NCI-H1048 (cell line): ENCODE data around the gene RNU5B-1.

Experiments used
- DNase-seq: peaks from one replicate; lab custom pipeline; 2025; lab: John Stamatoyannopoulos, UW

Gene RNU5B-1

GRCh38 chr15:65328506-65329287 is 24.2 kb downstream of the RNU5B-1 start:
- no peak for DNase-seq

- DNase-seq: no peak
Measured at GRCh38 chr15:65329288-65329983, 25.0 kb downstream of the RNU5B-1 start.

- no peak for DNase-seq
Measured at GRCh38 chr15:65329984-65330735, 25.7 kb downstream of the RNU5B-1 start.

GRCh38 chr15:65330934-65331645 is 26.6 kb downstream of the RNU5B-1 start:
- DNase-seq: no peak

- no peak for DNase-seq
Measured at GRCh38 chr15:65331811-65332210, 27.3 kb downstream of the RNU5B-1 start.

- no peak for DNase-seq
Measured at GRCh38 chr15:65332391-65333147, 28.1 kb downstream of the RNU5B-1 start.

GRCh38 chr15:65333148-65333820 is 28.8 kb downstream of the RNU5B-1 start:
- DNase-seq: no peak

- DNase-seq: no peak
Measured at GRCh38 chr15:65333856-65334255, 29.4 kb downstream of the RNU5B-1 start.

GRCh38 chr15:65334586-65335231 is 30.2 kb downstream of the RNU5B-1 start:
- no peak for DNase-seq

- DNase-seq: no peak
Measured at GRCh38 chr15:65335278-65336055, 31.0 kb downstream of the RNU5B-1 start.

- DNase-seq: peak; percentile 28
Measured at GRCh38 chr15:65336493-65337435, 32.3 kb downstream of the RNU5B-1 start.

GRCh38 chr15:65337436-65338070 is 33.1 kb downstream of the RNU5B-1 start:
- DNase-seq: no peak

GRCh38 chr15:65338366-65338765 is 33.9 kb downstream of the RNU5B-1 start:
- DNase-seq: no peak

GRCh38 chr15:65338823-65339222 is 34.3 kb downstream of the RNU5B-1 start:
- no peak for DNase-seq

- DNase-seq: no peak
Measured at GRCh38 chr15:65339416-65339815, 34.9 kb downstream of the RNU5B-1 start.

- no peak for DNase-seq
Measured at GRCh38 chr15:65339920-65340319, 35.4 kb downstream of the RNU5B-1 start.

- DNase-seq: no peak
Measured at GRCh38 chr15:65342493-65342892, 38.0 kb downstream of the RNU5B-1 start.
